Measurements from ENCODE around the gene C3orf20.

- no peak for TF ChIP-seq POLR2A (IDR thresholded peaks at IDR 0.05)
- no peak for TF ChIP-seq CTCF (IDR thresholded peaks at IDR 0.05)
Measured at GRCh38 chr3:14808502-14809266, 133.7 kb downstream of the C3orf20 start.

Data from heart left ventricle (tissue), 13 donors.